CD4-positive, alpha-beta T cell treated with Interleukin-17A for 4 hours (primary cell): ENCODE measurements around the gene ASPRV1.

ENCODE experiments used
- DNase-seq: peaks from one replicate; pipeline ENCODE4 v3.0.0-alpha.2; 2020; ENCODE audit warnings: mixed read lengths

The ASPRV1 gene

DNA sequence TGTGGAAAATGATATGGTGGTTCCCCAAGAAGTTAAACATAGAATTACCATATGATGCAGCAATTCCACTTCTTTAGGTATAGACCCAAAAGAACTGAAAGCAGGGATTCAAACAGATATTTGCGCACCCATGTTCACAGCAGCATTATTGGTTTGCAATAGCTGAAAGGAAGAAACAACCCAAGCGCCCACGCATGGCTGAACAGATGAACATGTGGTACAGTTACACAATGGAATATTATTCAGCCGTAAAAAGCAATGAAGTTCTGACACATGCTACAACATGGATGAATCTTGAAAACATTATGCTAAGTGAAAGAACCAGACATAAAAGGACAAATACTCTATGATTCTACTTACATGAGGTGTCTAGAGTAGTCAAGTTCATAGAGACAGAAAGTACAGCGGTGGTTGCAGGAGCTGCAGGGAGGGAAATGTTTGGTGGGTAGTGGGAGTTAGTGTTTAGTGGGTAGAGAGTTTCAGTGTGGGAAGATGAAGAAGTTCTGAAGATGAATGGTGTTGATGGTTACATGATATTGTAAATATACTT lies 26.7 kb upstream of the ASPRV1 start:
- DNase-seq = no peak

DNA sequence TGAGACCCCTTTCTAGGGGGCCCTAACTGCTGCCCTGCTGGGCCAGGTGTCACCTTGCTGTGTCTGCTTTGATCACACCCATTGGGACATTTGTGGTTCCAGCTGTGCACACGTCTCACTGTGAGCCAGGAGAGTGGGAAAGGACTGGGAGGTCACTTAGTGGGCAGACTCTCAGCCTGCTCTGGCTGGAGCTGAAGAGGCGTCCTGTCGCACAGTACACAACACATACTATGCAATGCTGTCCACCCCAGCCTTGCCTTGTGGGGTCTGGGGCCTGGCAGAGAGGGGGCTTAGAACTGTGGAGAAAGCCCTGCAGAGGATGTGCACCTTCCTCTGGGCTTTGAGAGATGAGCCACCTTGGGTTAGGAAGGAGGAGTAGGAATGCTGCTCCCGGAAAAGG lies 25.3 kb upstream of the ASPRV1 start:
- no peak for DNase-seq

DNA sequence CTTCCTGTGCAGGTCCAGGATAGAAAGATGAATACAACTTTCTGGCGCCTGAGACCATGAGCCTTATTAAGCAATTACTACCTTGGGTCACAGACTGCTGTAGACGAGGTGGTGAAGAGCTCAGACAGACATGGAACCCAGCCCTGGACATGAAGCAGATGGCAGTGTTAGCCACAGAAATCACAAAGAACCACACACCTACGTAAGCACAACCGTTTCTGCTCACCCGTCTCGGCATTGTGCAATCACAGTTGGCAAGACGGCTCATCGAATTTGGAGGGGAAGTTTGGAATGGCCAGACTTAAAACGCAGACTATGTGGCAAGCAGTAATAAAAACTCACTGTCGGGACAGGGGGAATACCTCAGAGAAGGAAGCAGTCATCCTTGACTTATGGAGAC lies 24.3 kb upstream of the ASPRV1 start:
- DNase-seq = no peak

DNA sequence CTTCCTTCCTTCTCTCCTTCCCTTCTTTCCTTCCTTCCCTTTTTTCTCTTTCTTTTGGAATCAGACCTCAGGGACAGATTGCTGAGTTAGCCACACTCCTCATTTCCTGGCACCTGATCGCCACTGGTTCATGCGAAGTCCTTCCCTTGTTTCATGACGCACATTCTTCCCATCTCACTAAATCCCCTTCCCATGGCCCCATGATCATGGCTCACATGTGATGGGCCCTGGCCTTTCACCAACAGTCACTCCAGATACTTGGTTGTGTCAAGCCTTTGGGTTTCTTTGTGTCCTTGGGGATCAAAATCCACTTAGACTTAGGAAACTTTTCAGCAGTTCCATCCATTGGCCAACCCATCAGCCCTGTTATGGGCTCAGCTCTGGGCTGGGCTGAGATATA lies 23.8 kb upstream of the ASPRV1 start:
- DNase-seq = no peak

DNA sequence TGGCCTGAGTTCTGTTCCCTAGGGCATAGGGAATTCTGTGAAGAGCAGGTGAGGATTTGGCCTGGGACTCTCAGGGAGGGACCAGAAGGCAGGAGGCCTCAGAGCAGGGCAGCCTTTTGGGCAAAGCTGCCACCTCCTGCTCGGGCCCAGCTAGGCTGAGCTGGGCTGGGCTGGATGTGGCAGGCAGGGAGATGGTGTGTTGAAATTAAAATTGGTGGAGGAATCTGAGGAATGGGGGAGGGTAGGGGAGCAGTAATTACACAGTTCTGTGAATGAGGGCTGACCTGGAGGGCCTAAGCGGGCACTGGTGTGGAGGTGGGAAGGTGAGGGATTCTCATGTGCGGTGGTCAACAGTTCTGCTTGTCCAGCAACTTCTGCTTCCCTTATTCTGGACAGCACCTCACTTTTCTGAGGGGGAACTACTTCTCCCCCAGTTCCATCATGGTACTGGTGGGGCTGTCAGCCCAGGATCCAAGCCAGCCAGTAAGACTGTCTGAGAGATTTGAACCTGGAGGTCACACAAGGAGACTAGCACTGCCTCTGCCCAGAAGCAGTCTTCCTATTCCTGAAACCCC lies 22.0 kb upstream of the ASPRV1 start:
- DNase-seq = no peak

DNA sequence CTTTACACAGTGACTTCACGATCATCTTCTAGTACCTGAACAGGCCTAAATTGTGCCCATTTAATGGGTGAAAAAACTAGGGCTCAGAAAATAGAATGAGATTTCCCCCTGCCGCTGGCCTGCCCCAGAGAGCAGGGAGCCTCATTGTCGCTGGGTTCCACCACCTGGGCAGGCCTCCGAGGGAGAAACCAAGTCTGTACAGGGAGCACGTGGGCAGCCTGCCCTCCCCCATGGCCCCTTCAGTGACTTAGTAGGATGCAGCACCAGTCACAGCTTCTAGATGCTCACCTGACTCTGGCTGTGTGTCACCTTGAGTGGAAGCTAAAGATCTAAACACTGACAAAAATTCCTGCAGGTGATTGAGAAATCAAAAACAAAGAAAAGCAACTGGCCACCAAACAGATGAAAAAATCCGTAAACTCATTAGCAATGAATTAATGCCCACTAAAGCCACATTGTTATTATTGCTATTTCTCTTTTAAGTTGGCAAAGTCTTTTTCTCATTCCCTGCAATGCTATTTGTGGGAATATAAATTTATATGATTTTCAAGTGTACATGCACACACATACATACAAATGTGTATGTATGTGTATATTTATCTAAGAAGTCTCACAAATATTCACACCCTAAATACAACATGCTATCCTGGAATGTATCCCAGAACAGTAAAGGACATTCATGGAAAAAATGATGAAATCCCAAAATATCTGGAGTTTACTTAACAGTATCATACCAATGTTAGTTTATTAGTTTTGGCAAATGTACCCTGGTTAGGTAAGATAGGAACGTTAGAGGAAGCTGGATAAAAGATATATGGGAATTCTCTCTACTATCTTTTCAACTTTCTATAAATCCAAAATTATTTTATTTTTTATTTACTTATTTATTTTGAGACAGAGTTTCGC lies 18.7 kb upstream of the ASPRV1 start:
- DNase-seq = no peak

DNA sequence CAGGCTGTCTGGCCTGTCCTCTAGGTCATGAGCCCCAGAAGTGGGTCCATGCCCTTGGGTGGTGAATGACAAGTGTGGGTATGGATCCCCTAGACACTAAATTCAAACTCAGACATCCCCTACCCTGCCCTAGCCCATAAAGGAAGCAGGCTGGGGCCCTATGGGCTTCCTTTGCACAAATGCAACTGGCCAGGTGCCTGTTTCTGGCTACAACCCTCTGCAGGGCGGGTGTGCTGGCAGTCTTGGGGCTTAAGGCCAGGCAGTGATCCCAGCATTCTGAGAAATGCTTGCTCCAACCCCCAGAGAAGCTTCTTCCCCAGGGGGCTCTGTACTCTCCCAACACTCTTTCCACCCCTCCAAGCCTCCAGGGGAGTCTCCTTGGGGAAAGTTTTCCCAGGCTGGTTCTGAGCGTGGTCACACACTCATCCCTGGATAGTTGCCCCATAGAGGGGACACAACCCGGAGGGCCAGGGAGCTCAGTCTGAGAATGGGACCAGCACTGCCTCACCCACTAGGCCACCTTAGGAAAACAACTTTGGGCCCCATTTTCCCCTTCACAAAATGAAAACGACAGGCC lies 16.6 kb upstream of the ASPRV1 start:
- DNase-seq = no peak

DNA sequence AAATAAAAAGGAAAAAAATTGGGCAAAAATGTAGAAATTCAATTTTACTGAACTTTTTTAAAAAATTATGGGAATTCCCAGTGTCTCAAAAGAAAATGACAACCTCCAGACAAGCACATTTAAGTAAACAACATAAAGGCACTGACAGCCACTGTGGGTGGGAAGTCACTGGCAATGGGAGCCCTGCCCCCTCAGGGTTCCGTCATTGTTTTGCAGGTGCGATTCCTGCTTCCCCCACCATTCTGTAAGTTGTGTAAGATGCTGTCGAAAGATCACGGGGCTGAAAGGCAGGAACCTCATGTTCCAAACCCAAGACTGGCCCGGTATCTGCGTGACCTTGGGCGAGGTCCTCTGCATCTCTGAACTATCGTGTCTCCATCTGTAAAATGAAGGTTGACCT lies 15.8 kb upstream of the ASPRV1 start:
- no peak for DNase-seq

DNA sequence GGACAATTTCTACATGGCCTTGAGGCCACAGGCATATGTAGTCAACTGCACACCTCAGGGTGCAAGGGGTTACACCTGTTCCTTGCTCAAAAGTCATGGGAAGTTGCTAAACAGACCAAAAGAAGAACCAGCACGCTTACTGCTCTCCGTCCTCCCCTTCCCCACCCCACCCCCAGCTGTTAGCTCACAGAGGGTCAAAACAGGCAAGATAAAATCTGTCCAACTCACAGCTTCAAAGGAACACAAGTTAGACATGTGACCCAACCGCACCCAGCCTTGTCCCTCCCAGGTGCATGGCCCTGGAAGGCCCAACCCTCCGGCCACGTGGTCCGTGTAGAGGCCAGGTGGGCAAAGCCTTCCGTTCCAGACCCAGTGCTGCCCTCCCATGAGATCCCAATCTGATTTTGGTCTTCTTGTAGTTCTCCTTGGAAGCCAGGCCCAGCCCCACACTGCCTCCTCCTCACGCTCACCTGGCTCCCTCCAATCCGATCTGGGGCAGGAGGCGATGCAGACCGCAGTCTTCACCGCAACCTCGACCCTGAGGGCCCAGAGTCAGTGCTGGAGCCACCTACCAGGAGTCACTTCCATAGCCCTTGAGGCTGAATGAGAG lies 14.5 kb upstream of the ASPRV1 start:
- no peak for DNase-seq

DNA sequence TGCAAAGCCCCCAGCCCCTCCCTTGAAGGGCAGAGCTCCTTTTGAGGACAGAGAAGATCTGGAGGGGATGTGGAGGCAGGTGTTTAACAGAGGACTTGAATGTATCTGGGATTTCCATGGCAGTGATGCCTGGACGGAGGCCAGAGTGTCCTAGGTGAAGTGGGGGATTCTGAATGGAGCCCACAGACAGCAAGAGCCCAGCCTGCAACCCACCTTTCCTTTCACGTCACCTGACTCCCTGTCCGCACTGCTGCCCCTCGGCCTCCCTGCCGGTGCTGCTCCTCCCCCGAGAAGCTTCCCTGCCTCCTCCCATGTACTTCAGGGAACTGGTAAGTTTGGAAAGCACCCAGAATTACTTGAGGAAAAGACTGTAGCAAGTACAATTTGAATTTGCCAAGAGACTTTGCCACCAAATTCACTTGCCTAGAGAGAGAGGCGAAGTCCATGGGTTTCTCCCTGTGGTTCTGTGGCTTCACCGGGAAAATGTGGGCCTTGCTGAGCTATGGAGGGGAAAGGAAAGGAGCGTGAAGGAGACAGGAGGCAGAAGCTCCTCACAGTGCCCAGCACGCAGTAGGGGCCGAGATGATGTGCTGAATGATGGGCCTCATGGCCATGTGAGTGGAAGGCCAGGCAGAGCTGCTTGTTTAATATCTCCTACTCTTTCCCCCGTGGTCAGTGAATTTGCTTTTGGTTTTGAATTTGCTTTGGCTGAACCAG lies 13.9 kb upstream of the ASPRV1 start:
- no peak for DNase-seq

DNA sequence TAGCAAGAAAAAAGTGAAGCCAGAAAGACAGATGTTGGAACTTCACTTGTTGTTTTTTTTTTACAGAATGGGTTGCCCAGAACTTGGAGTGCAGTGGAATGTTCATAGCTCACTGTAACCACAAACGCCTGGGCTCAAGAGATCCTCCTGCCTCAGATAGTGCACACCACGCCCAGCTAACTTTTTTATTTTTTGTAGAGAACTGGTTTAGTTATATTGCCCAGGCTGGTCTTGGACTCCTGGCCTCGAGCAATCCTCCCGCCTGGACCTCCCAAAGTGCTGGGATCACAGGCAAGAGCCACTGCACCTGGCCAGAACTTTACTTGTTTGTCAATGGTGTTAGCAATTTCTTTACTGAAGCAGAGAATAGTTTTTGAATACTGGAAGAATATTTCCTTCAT lies 11.9 kb upstream of the ASPRV1 start:
- DNase-seq = no peak

DNA sequence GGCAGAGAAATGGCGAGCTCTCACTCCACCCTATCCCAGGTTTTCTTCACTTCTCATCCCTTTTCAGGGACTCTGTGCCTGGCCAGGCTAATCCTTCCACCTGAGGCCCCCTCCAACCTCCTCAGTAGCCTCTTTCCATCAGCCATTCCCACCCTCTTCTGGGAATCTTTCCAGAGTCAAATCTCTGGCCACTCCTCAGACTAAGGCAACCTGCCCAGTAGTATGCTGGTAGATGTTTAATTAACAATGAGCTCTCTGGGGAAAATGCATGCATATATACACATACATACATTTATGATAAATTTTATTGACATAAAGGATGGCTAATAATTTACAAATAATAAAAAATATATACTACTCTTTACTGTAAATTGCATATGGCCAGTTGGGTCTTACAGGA lies 11.4 kb upstream of the ASPRV1 start:
- no peak for DNase-seq

DNA sequence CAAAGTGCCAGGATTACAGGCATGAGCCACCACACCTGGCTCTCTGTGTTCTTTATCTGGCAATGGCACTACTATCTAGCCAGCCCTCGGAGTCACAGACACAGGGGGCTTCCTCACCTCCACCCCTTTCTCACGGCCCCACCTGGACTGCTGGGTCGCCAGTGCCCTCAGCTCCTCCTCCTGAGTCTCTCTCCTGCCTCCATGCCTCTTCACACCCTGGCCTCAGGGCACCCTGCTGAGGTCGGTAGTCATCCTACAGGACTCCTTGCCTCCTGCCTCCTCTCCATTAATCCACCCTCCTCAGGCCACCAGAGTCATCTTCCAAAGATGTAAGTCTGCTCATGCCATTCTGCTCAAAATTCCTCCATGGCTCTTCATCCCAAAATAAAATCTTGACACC lies 8.6 kb upstream of the ASPRV1 start:
- DNase-seq = no peak

DNA sequence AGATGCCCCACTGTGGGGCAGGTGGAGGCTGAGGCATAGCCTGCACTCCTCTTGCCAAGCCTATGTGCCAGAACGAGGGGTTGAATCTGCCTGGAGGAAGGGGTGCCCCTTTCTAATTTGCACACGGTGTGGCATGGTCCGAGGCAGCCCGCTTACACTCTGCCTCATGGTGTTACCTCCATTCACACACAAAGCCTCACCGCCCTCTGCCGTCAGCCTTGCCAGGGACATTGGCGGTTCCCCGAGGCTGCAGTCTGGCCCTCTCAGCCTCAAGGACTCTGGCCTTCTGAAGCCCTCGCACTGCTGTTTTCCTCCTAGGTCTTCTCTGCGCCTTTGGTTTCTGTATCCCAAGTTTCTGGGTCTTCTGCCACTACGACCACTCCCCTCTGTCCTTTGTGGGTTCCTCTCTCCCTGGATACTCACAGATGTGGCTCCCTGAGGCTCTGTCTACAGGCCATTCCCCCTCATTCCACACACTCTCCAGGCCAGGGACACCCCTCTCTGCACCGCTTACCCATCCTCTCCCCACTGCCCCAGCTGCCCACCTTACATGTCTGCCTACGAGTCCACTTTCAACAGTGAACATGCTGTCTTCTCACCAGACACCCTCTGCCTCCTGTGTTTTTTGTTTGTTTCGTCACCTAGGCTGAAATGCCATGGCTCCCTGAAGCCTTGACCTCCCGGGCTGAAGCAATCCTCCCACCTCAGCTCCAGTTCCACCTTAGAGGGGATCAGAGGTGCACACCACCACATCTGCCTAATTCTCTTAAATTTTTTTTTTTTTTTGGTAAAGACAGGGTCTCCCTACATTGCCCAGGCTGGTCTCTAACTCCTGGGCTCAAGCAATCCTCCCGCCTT lies 7.9 kb upstream of the ASPRV1 start:
- DNase-seq = no peak

DNA sequence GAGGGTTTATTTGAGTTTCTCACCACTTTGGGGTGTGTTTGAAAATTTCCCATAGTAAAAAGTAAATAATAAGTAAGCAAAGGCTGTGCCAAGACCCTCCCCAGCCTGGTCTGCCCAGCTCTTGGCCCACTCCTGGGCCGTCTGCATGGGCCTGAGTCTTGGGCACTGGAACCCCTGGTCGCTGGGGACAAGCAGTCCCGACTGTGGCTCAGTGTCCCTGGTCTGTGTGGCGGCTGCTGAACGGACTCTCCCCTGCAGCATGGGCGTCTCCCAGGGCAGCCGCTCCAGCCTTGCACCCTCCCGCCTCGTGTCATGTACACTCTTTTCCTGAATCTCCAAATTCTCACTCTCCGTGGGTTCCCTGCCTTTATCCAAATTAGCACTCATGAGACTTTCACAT lies 7.2 kb upstream of the ASPRV1 start:
- no peak for DNase-seq

DNA sequence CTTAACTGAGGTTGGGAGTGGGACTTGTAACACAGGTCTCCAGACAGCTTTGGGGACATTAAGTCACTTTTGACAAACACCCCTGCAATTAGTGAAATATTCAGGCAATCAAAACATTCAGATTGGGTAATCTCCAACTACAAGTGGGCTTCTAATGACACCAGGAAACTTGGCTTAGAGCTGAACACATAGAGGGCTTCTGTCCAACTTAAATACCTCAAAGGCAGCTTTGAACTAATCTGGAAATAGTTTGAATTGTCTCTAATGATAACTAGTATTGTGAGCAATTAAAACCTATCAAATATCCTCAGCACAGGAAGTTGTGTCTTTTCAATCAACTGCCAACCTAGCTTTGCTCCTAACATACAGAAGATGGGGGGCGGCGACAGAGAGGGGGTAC lies 5.1 kb upstream of the ASPRV1 start:
- DNase-seq = no peak

DNA sequence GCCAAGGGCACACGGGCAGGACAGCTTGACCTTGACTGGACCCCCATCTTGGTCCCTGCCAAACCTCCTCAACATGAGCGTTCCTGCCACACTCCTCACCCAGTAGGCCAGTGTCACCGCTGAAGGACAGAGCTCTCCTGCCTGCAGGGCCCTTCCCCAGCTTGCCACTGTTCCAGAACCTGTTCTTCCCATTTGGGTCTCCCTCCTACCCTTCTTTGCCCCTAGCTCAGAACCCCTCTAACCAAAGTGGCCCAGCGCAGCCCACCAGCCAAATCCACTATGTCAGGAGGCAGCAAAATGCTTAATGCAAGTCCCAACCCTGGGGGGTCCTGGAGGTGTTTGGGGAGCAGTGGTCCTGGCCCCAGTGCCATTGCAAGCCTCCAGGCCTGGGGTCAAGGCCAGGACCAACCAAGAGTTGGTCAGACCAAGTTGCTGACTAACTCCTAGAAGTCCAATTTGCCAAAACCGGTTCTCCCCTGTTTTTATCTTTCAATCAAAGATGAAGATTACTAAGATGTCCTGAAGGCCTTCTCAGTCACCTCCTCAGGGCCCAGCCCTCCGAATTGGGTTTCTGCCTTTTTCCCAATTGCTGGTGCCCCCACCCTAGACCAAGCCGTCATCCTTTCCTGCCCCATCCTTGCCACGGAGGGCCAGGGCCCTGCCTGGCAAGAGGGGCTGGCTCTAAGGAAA lies 4.5 kb upstream of the ASPRV1 start:
- DNase-seq = no peak

DNA sequence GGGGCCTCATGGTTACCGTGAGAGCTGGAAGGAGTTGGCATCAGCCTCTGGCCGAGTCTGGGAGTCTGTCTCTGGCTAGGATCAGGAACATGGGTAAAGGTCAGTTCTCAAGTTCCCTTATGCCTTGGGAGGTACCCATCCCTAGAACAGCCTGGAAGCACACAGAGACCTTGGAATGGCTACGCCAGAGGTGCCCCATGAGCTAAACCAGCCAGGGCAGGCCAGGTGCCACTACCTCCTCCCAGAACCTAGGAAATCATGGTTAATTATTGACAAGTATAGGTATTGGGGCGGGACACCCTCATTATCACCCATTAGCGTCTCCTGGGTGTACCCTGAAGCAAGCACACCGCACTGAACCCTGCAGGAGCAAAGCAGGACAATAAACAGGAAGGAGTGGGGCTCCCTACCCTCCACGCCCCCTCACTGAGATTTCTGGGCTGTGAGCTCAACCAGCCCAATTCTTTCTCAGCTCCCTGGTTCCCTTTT lies 3.0 kb upstream of the ASPRV1 start:
- DNase-seq = no peak

DNA sequence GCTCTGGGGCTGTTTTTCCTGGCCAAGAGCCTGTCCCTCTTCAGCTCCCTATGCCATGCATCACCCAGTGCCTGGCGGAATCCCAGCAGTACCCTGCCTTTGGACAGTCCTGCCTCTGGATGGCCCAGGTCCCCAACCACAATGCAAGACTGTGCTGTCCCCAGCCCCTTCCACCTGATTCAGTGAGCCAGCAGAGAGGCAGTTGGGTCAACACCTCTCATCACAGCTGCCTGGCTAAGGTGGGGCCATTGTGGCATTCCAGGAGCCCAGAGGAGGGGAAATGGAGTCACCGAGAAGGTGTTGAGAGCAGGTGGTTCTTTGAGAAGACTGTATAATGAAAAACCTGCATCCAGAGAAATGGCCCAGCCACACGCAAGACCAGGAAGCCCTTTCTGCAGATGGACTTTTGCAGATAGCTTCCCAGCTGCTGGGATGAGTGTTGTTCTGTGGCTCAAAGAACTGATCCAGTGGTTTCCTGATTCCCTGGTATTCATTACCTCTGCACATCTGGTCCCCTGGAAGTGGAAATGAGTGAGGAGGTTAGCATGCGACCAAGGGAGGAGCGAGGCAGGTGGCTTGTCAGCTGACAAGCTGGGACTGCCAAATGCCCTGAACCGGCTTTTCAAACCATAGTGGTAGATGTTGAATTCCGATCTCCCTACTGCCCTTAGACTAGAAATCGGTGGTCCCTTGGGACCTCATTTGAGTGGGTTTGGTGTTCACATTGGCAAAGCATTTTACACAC lies 1.7 kb upstream of the ASPRV1 start:
- no peak for DNase-seq

DNA sequence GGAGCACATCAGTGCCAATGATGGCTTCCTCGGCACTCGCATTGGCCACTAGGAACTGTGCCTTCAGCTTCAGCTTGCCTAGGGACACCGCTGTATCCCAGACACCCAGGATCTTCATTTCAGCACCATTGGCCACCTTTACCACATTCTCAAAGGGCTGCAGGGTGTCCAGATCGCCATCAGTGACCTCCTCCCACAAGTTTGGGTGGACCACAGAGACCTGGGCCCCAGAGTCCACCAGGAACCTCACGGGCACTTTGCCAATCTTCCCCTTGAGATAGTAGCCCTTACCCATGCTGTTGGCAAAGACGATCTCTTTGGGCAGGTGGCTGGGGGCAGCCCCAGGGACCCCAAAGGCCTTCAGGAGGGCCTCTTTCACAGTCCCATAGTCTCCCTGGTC lies 610 bp downstream of the ASPRV1 start:
- no peak for DNase-seq
